GM23338 (cell line): ENCODE measurements around the gene MAN2A2. TPM values are rescaled to one million over a fixed set of nuclear protein-coding genes. Genes with fewer than 3 reads are reported as not detected.

Source experiments
- ATAC-seq: fragments of 200-7000 bp; cut with Tn5 transposase; 3 replicates; pipeline ENCODE4 v1.9.1; 2020
- DNase-seq: peaks from one replicate; pipeline ENCODE4 v3.0.0-alpha.2; 2015; ENCODE audit warnings: low spot score
- H2AFZ ChIP-seq: fragments of 200-600 bp; sonication (generic); 2 replicates; pipeline ENCODE4 v1.8.0; 2016; ENCODE audit warnings: antibody characterized with exemption, mild to moderate bottlenecking, moderate library complexity
- H3F3A ChIP-seq: fragments of 200-600 bp; sonication (generic); replicated peaks from 2 replicates; pipeline ENCODE4 v1.8.0; 2017; ENCODE audit warnings: antibody characterized with exemption, mixed run types, low read depth
- H3K27ac ChIP-seq: fragments of 200-600 bp; sonication (generic); 2 replicates; pipeline ENCODE4 v1.6.1; 2016; ENCODE audit warnings: low read depth
- H3K27me3 ChIP-seq: fragments of 200-600 bp; sonication (generic); 2 replicates; pipeline ENCODE4 v1.8.0; 2016; ENCODE audit warnings: mild to moderate bottlenecking, mixed run types, moderate library complexity; ENCODE audit not compliant: insufficient read depth
- H3K36me3 ChIP-seq: fragments of 200-600 bp; sonication (generic); 2 replicates; pipeline ENCODE4 v1.8.0; 2016; ENCODE audit warnings: mild to moderate bottlenecking; ENCODE audit not compliant: insufficient read depth
- H3K4me1 ChIP-seq: fragments of 200-600 bp; sonication (generic); 2 replicates; pipeline ENCODE4 v1.8.0; 2016; ENCODE audit warnings: mild to moderate bottlenecking, moderate library complexity; ENCODE audit not compliant: insufficient read depth
- H3K4me2 ChIP-seq: fragments of 200-600 bp; sonication (generic); 2 replicates; pipeline ENCODE4 v1.7.1; 2017; ENCODE audit warnings: mixed run types
- H3K4me3 ChIP-seq: fragments of 200-600 bp; sonication (generic); 2 replicates; pipeline ENCODE4 v1.6.1; 2016; ENCODE audit warnings: mixed run types
- H3K79me2 ChIP-seq: fragments of 200-600 bp; sonication (generic); replicated peaks from 2 replicates; pipeline ENCODE4 v1.8.0; 2017; ENCODE audit warnings: mild to moderate bottlenecking; ENCODE audit not compliant: insufficient read depth
- H3K9me2 ChIP-seq: fragments of 200-600 bp; sonication (generic); 2 replicates; pipeline ENCODE4 v1.8.0; 2017; ENCODE audit not compliant: insufficient read depth
- H4K20me1 ChIP-seq: fragments of 200-600 bp; sonication (generic); replicated peaks from 2 replicates; pipeline ENCODE4 v1.8.0; 2017; ENCODE audit warnings: mild to moderate bottlenecking; ENCODE audit not compliant: insufficient read depth
- H3K27ac Mint-ChIP-seq: 2 replicates; pipeline ENCODE4 v1.8.0; 2020; ENCODE audit warnings: inconsistent platforms, mild to moderate bottlenecking, moderate library complexity, mixed read lengths
- H3K27me3 Mint-ChIP-seq: 3 replicates; pipeline ENCODE4 v1.8.0; 2022; ENCODE audit warnings: low read depth, mild to moderate bottlenecking, moderate library complexity, mixed read lengths, inconsistent platforms; ENCODE audit not compliant: insufficient read depth, poor library complexity
- H3K36me3 Mint-ChIP-seq: 3 replicates; pipeline ENCODE4 v1.8.0; 2021; ENCODE audit warnings: low read depth, mild to moderate bottlenecking, inconsistent platforms, moderate library complexity, mixed read lengths
- H3K4me1 Mint-ChIP-seq: 3 replicates; pipeline ENCODE4 v1.8.0; 2020; ENCODE audit warnings: mild to moderate bottlenecking, inconsistent platforms, mixed read lengths
- H3K4me3 Mint-ChIP-seq: 3 replicates; pipeline ENCODE4 v1.8.0; 2021; ENCODE audit warnings: moderate library complexity, mild to moderate bottlenecking, inconsistent platforms, mixed read lengths
- H3K9me3 Mint-ChIP-seq: 3 replicates; pipeline ENCODE4 v1.8.0; 2020; ENCODE audit warnings: moderate library complexity, mild to moderate bottlenecking, inconsistent platforms, mixed read lengths
- CREB1 ChIP-seq: fragments of 250-450 bp; sonication (Bioruptor Pico); IDR thresholded peaks from 2 replicates; pipeline ENCODE4 v1.5.0; 2020; ENCODE audit warnings: low read depth, mild to moderate bottlenecking, moderate library complexity
- CTCF ChIP-seq, 2 experiments: fragments of 200-600 bp in 1 of 2; sonication (generic) in 1 of 2; conservative IDR thresholded peaks; 2 replicates each; pipeline versions ENCODE4 v1.5.1 to v1.6.1; 2016 to 2017; ENCODE audit warnings: antibody characterized with exemption in 2 of 2, low read depth in 2 of 2, mild to moderate bottlenecking in 2 of 2, moderate library complexity in 1 of 2
- ETS1 ChIP-seq: IDR thresholded peaks from 2 replicates; pipeline ENCODE4 v1.6.1; 2016; ENCODE audit warnings: antibody characterized with exemption
- EZH2 ChIP-seq: fragments of 200-600 bp; sonication (generic); IDR thresholded peaks from one replicate; pipeline ENCODE4 v1.8.0; 2017; ENCODE audit warnings: antibody characterized with exemption, mild to moderate bottlenecking, low read depth; ENCODE audit not compliant: unreplicated experiment
- EZH2phosphoT487 ChIP-seq: fragments of 200-600 bp; sonication (generic); IDR thresholded peaks from one replicate; pipeline ENCODE4 v1.8.1; 2018; ENCODE audit warnings: antibody characterized with exemption; ENCODE audit not compliant: unreplicated experiment
- NANOG ChIP-seq: IDR thresholded peaks from 2 replicates; pipeline ENCODE4 v1.6.1; 2016; ENCODE audit warnings: antibody characterized with exemption, borderline replicate concordance
- POLR2AphosphoS5 ChIP-seq: IDR thresholded peaks from 2 replicates; pipeline ENCODE4 v1.6.1; 2016; ENCODE audit warnings: antibody characterized with exemption, low read depth
- STAT1 ChIP-seq: IDR thresholded peaks from one replicate; pipeline ENCODE4 v1.6.1; 2016; ENCODE audit warnings: antibody characterized with exemption; ENCODE audit not compliant: unreplicated experiment
- ZNF331 ChIP-seq: fragments of 250-450 bp; sonication (Bioruptor Pico); IDR thresholded peaks from 2 replicates; pipeline ENCODE4 v1.5.0; 2020; ENCODE audit warnings: low read depth, mild to moderate bottlenecking, moderate library complexity
- ZNF462 ChIP-seq: fragments of 250-450 bp; sonication (Bioruptor Pico); IDR thresholded peaks from 2 replicates; pipeline ENCODE4 v1.5.0; 2020; ENCODE audit warnings: mild to moderate bottlenecking, moderate library complexity
- polyA plus RNA-seq: library from polyadenylated mRNA; unstranded; fragments of >200 nt; fragmentation: Nextera tagmentation; extraction: Ambion mirVana; gene quantifications from 2 replicates; pipeline ENCODE4 v1.2.1, GENCODE V29; 2016
- total RNA-seq: library from RNA; depleted of rRNA; stranded (reverse); fragments of >200 nt; shearing (Covaris generic); gene quantifications from 2 replicates; pipeline ENCODE4 v1.2.3, GENCODE V29; 2014

Gene MAN2A2
- total and polyA plus RNA-seq, 2 experiments from 2014 or later = 8.2 to 17.1 TPM

GRCh38 chr15:90954712-90955623, 51.9 kb downstream of the MAN2A2 start, which contains the start of gene RCCD1:
Gene RCCD1, plus strand, starts transcription at chr15:90954884. Its CDS starts 1,851 bp downstream, at chr15:90956735.
- peak within 1 kb of the TSS; percentile 95 for H3K27ac ChIP-seq
- no peaks in the 10 kb centered on the region for H4K20me1 ChIP-seq
- H3K27me3 ChIP-seq = no peaks in the 10 kb centered on the region
- peak within 1 kb of the TSS; percentile 75 for H3K4me3 ChIP-seq
- peak within 1 kb of the TSS; percentile 84 for H3K4me2 ChIP-seq
- Mint-ChIP-seq H3K27ac (peak within 1 kb of the TSS; percentile 93), H3K9me3 (no peaks in the 10 kb centered on the region; the same call in 2 of the 3 replicates), H3K36me3 (peaks cover 40% of the 10 kb centered on the region), H3K4me3 (peak within 1 kb of the TSS; percentile 83), H3K4me1 (peaks cover 10% of the 10 kb centered on the region), H3K27me3 (peaks cover 19% of the 10 kb centered on the region)
- peaks cover 13% of the 10 kb centered on the region for H3K4me1 ChIP-seq
- no peaks in the 10 kb centered on the region for H3K9me2 ChIP-seq
- H3F3A ChIP-seq = peaks cover 17% of the 10 kb centered on the region; the same call in 1 of the 2 replicates
- H2AFZ ChIP-seq = peak within 1 kb of the TSS; percentile 90
- peaks cover 7% of the 10 kb centered on the region; the same call in 1 of the 2 replicates for H3K36me3 ChIP-seq
- DNase-seq (peak; percentile 98), ATAC-seq (peak; percentile 72)
- TF ChIP-seq ZNF331 (no peak), ETS1 (0 out of 2 replicates have a peak, but pooled peaks have one; percentile 55), CREB1 (CRISPR knock-in tag) (peak; percentile 83), EZH2 (no peak), ZNF462 (CRISPR knock-in tag) (no peak), NANOG (no peak), CTCF (conservative IDR thresholded peaks at IDR 0.05; ENCODE audit: low read depth in 2 of 2) (no peak), POLR2AphosphoS5 (peak; percentile 75), STAT1 (no peak), EZH2phosphoT487 (no peak)
- H3K79me2 ChIP-seq = no peaks in the 10 kb centered on the region
